GM10266 (cell line): ENCODE measurements around the gene MAPK9.
"Not testable (repeated sequence)": the region's sequence is repeated elsewhere in the genome, so short reads cannot be mapped to it uniquely, and the experiment has no call there.

ENCODE experiments used
- DNase-seq: peaks from one replicate; pipeline ENCODE4 v3.0.0; 2012; ENCODE audit errors: extremely low spot score
- CTCF ChIP-seq: IDR thresholded peaks from 2 replicates; pipeline ENCODE4 v1.5.1; 2012; ENCODE audit warnings: mild to moderate bottlenecking, low read depth; ENCODE audit not compliant: control insufficient read depth, insufficient read depth; ENCODE audit errors: missing control alignments

MAPK9 gene

DNA sequence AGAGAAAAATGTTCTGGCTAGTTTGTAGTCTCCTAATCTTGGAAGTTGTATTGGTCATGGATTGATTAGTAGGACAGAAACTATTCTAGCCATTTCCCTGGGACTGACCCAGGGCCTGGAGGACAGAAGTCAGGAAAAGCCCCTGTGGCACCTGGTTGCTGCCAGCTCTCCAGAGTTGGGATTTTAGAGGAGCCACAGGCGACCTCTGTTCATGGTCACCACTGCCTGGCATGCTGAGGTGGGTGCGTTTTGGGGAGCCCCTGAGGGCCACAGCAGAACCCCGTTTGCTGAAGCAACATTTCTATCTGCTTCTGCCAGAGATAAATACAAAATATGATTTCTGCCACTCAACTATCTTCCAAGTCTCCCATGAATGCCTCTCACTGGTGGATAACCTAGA lies 7.6 kb upstream of the MAPK9 start:
- TF ChIP-seq CTCF, result no peak
- DNase-seq, result no peak

DNA sequence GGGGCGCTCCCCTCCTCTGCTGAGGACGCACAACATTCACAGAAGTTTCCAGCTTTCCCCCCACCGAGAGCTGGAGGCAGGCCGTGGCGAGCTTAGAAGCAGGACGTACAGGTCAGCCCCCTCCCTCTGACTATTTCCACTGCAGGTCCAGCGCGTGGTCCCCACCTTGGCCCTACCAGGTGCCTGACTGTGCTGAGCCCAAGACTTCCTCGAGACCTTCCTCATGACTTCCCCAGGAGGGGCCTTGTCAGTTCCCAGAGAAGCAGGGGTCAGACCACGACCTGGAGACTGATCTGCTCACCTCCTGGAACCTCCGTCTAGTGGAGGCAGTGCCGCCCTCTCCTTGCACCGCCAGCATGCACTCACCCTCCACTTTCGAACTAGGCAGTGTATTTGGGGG lies 7.1 kb upstream of the MAPK9 start:
- not testable (repeated sequence) for DNase-seq

- DNase-seq, result no peak
- TF ChIP-seq CTCF, result no peak
Observed at GRCh38 chr5:180297587-180298282, 5.9 kb upstream of the MAPK9 start.

- TF ChIP-seq CTCF, result no peak
- no peak for DNase-seq
Observed at GRCh38 chr5:180296771-180297170, 4.9 kb upstream of the MAPK9 start.

DNA sequence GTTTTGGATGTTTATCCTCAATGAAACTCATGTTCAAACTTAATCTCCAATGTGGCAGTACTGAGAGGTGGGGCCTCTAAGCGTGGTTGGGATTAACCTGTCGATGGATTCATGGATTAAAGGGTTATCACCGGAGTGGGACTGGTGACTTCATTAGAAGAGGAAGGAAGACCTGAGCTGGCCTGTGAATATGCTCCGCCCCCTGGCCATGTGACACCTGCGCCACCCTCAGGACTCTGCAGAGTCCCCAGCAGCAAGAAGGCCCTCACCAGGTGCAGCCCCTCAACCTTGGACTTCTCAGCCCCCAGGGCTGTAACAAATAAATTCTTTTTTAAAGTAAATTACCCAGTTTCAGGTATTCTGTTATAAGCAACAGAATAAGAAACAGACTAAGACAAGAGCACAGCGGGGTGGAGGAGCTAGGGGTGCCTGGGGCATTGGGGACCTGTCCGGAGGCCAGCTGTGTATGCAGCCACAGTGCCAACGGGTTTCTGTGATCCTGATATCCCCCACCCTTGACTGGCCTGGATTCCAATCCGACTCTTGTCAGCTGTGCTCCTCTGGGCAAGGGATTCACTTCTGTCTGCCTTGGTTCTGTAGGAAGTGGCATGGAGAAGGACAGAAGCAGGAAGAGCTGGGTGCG lies 3.2 kb upstream of the MAPK9 start:
- no peak for DNase-seq
- no peak for TF ChIP-seq CTCF

GRCh38 chr5:180294411-180294810 lies 2.5 kb upstream of the MAPK9 start:
- TF ChIP-seq CTCF, result no peak
- no peak for DNase-seq

GRCh38 chr5:180291234-180291940 lies 496 bp downstream of the MAPK9 start:
- TF ChIP-seq CTCF, result peak; percentile 35
- DNase-seq, result no peak
